Measurements from ENCODE around the gene P3H2.

The P3H2 gene

GRCh38 chr3:189953551-189953950 lies 167.1 kb downstream of the P3H2 start:
- DNase-seq (ENCODE audit: extremely low spot score) = no peak
- POLR2A ChIA-PET = no interaction called here
- TF ChIP-seq CTCF (IDR thresholded peaks at IDR 0.05; ENCODE audit: control extremely low read depth, extremely low read depth, low read depth, missing control alignments) = no peak
- CTCF ChIA-PET = interaction anchor here (0.6 to 2.8 kb wide), 4 partner anchors 10 to 687 kb away, joined by 3 to 14 read pairs (median 4); no protein-coding TSS in a partner anchor

GRCh38 chr3:189952272-189952671 lies 168.4 kb downstream of the P3H2 start:
- no peak for DNase-seq (ENCODE audit: extremely low spot score)
- ChIA-PET CTCF (interaction anchor here (3.1 to 6.1 kb wide), 2 partner anchors 8 to 682 kb away, joined by 36 to 98 read pairs; no protein-coding TSS in a partner anchor), POLR2A (no interaction called here)
- no peak for TF ChIP-seq CTCF (IDR thresholded peaks at IDR 0.05; ENCODE audit: control extremely low read depth, extremely low read depth, low read depth, missing control alignments)

GRCh38 chr3:189950258-189950657 lies 170.4 kb downstream of the P3H2 start:
- no peak for TF ChIP-seq CTCF (IDR thresholded peaks at IDR 0.05; ENCODE audit: control extremely low read depth, extremely low read depth, low read depth, missing control alignments)
- ChIA-PET CTCF (interaction anchor here (0.9 to 6.1 kb wide), 7 partner anchors 10 to 680 kb away, joined by 3 to 98 read pairs (median 4); no protein-coding TSS in a partner anchor), POLR2A (no interaction called here)
- no peak for DNase-seq (ENCODE audit: extremely low spot score)

- ChIA-PET CTCF (interaction anchor here (1.0 to 6.1 kb wide), 6 partner anchors 11 to 679 kb away, joined by 3 to 98 read pairs (median 4); partner anchors contain the start of gene CLDN1), POLR2A (no interaction called here)
- no peak for DNase-seq (ENCODE audit: extremely low spot score)
- TF ChIP-seq CTCF (IDR thresholded peaks at IDR 0.05; ENCODE audit: control extremely low read depth, extremely low read depth, low read depth, missing control alignments) = no peak
These were observed 171.1 kb downstream of the P3H2 start for GRCh38 chr3:189949580-189949979.

GRCh38 chr3:189948724-189949045 lies 172.0 kb downstream of the P3H2 start:
- CTCF ChIA-PET = interaction anchor here (0.7 to 6.1 kb wide), 26 partner anchors 8 to 691 kb away, joined by 3 to 98 read pairs (median 4); partner anchors contain the start of gene CLDN1
- POLR2A ChIA-PET = no interaction called here
- no peak for TF ChIP-seq CTCF (IDR thresholded peaks at IDR 0.05; ENCODE audit: control extremely low read depth, extremely low read depth, low read depth, missing control alignments)
- no peak for DNase-seq (ENCODE audit: extremely low spot score)

GRCh38 chr3:189947948-189948723 lies 172.6 kb downstream of the P3H2 start:
- TF ChIP-seq CTCF (IDR thresholded peaks at IDR 0.05; ENCODE audit: control extremely low read depth, extremely low read depth, low read depth, missing control alignments) = peak; percentile 29
- POLR2A ChIA-PET = no interaction called here
- DNase-seq (ENCODE audit: extremely low spot score) = peak; percentile 24
- CTCF ChIA-PET = interaction anchor here (0.7 to 6.1 kb wide), 33 partner anchors 9 to 691 kb away, joined by 3 to 98 read pairs (median 4); partner anchors contain the start of gene CLDN1
